NCI-H2171 (cell line): Measurements from ENCODE around the gene XIRP1.

Source experiments
- DNase-seq: peaks from one replicate; lab custom pipeline; 2025; lab: John Stamatoyannopoulos, UW

The XIRP1 gene

DNA sequence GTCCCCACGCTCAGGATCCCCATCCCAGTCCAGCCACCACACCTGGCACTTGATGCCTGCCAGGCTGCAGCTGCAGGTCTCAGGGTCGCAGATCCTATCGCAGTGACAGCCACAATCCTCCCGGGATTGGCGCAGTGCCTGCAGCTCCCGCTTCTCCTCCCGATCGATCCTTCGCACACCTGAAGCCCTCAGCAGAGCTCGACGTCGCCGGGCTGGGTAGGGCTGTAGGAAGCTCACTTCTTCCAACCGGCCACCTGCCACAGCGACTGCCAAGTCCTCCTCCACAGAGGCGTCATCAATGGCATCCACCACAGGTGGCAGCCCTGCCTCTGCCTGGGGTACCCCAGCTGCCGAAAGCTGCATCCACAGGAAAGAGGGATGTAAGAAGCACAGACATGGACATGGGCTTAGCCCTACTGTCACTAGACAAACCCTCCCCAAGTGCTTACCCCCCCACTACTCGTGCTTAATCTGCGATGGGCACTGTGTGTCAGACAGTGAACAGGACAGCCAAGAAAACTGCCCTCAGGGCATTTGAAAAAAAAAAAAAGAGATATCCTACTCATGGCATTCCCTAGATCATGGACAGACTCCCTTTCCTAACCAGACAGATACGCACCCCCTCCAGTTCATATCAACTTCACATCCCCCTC is 48.2 kb downstream of the XIRP1 start:
- DNase-seq = no peak

GRCh38 chr3:39143051-39143885 is 49.1 kb downstream of the XIRP1 start:
- no peak for DNase-seq

- no peak for DNase-seq
These were observed 50.3 kb downstream of the XIRP1 start for GRCh38 chr3:39142067-39142466.

- DNase-seq = no peak
These were observed 51.0 kb downstream of the XIRP1 start for GRCh38 chr3:39141171-39141995.

DNA sequence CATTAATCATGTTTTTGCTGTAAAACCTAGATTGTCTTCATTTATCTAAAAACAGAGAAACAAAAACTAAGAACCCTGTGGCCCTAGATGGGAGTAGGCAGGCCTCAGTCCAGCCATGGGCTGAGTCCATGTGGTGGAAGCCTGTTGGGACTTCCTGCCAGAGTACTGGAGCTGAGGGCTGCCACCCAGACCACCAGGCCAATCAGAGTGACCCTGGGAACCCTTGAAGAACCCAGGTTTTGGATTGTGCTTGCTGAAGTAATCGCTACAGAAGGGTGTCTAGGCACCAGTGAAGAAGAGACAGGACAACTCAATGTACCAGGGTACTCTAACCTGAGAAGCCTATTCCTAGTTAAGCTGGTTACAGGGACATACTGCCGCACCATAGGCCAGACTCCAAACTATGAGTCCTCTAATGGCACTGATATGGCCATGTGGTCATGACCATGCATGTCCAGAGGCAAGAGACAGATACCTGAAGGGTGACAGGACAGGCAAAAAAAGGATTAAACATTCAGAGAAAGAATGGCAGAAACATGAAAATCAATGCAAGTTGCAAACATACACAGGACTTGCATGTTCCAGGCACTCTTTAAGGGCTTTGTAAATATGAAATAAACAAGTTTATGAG is 51.9 kb downstream of the XIRP1 start:
- no peak for DNase-seq

- DNase-seq = no peak
These were observed 53.0 kb downstream of the XIRP1 start for GRCh38 chr3:39139442-39139841.

DNA sequence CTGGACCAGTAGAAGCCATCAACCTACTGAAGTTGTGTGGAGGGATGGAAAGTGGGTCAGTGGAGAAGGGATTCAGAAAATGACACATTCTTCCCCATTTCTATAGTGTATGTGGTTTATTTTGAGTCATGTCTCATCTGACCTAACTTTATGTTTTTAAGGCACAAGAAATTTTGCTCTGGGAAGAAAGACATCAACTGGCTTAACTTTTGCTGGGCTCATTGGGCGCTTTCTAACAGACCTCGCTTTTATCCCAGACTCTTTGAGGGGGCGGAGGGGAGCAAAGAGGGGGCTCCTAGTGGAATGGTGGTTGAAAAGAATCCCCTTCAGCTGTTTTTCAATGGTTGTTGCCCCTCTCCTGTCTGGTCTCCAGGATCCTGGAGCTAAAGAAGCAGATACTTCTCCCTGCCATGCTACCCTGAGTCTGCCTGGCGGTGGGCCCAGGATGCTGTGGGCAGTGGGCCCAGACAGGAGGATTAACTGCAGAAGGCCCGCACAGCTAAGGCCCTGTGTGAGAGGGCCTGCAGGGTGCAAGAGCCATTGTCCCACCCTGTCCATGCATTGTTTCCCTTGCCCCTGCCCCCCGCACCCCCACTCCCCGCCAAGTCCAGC is 53.5 kb downstream of the XIRP1 start:
- no peak for DNase-seq

- DNase-seq = no peak
These were observed 54.2 kb downstream of the XIRP1 start for GRCh38 chr3:39137991-39138803.

DNA sequence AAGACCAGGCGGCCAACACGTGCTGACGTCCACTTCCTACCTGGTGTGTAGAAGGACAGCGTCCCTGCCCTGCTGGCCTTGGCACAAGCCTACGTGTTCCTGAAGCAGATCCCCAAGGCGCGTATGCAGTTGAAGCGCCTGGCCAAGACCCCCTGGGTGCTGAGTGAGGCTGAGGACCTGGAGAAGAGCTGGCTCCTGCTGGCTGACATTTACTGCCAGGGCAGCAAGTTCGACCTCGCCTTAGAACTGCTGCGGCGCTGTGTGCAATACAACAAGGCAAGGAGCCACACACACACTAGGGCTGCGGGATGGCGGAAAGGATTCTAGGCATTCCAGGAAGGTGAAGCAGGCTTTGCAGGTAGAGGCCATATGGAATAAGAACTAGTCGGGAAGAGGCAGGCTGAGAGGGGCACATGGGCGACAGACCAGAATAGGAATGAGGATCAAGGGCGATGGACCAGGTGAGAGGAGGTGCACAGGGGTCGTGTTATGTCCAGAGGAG is 54.9 kb downstream of the XIRP1 start:
- no peak for DNase-seq

- DNase-seq = no peak
These were observed 55.6 kb downstream of the XIRP1 start for GRCh38 chr3:39136533-39137434.

- no peak for DNase-seq
These were observed 57.1 kb downstream of the XIRP1 start for GRCh38 chr3:39135170-39135805.

- no peak for DNase-seq
These were observed 58.1 kb downstream of the XIRP1 start for GRCh38 chr3:39134305-39134704.

GRCh38 chr3:39133822-39134221 is 58.6 kb downstream of the XIRP1 start:
- DNase-seq = no peak
